Endothelial cell of umbilical vein (primary cell): ENCODE data around the gene SPAG9. TPM values are rescaled to one million over a fixed set of nuclear protein-coding genes. Genes with fewer than 3 reads are reported as not detected.

Experiments used
- BruUV-seq: library from RNA; stranded (reverse); fragments of 400-500 nt; replicated peaks from 2 replicates; lab custom pipeline; 2021; lab: Mats Ljungman, UMichigan
- CTCF ChIA-PET: fragments of 300-600, 350-600 bp; sonication (Branson Sonifier 250); formaldehyde crosslinking; loops from one replicate; lab custom pipeline; 2021; ENCODE audit warnings: antibody characterized with exemption, inconsistent platforms; lab: Charles Lee
- POLR2A ChIA-PET: fragments of 300-600, 350-600 bp; sonication (Branson Sonifier 250); formaldehyde crosslinking; loops from one replicate; lab custom pipeline; 2021; ENCODE audit warnings: antibody characterized with exemption, inconsistent platforms; lab: Charles Lee
- DNase-seq: peaks from one replicate; pipeline ENCODE4 v3.0.0-alpha.2; 2011; ENCODE audit warnings: low read depth, low spot score
- FAIRE-seq: peaks from 2 replicates; lab custom pipeline; 2011; peaks lifted over from hg19 to GRCh38; lab: Jason Lieb, UNC
- H2AFZ ChIP-seq: 2 replicates; pipeline ENCODE4 v1.6.0; 2012; ENCODE audit warnings: low read depth, low read length, control low read depth, inconsistent platforms
- H3K27ac ChIP-seq: 2 replicates; pipeline ENCODE4 v1.5.1; 2011; ENCODE audit warnings: low read depth, mild to moderate bottlenecking, control low read depth, low read length, moderate library complexity; ENCODE audit not compliant: insufficient read depth
- H3K27me3 ChIP-seq, 2 experiments: 2 replicates each; pipeline versions ENCODE4 v1.6.0 to v1.6.1; 2011; ENCODE audit warnings: low read length in 2 of 2, mixed read lengths in 1 of 2; ENCODE audit not compliant: control insufficient read depth in 2 of 2, insufficient read depth in 2 of 2
- H3K36me3 ChIP-seq, 2 experiments: 2 replicates in 1 of 2; 3 replicates in 1 of 2; pipeline ENCODE4 v1.5.1; 2011; ENCODE audit warnings: low read length in 2 of 2, mild to moderate bottlenecking in 1 of 2, moderate library complexity in 1 of 2; ENCODE audit not compliant: control insufficient read depth in 2 of 2, insufficient read depth in 2 of 2; ENCODE audit errors: extremely low read depth in 1 of 2
- H3K4me1 ChIP-seq: 3 replicates; pipeline ENCODE4 v1.5.1; 2011; ENCODE audit warnings: mild to moderate bottlenecking, low read length; ENCODE audit not compliant: control insufficient read depth, insufficient read depth; ENCODE audit errors: extremely low read depth
- H3K4me2 ChIP-seq: 2 replicates; pipeline ENCODE4 v1.6.1; 2011; ENCODE audit warnings: low read length, control low read depth, mixed read lengths; ENCODE audit not compliant: insufficient read depth
- H3K4me3 ChIP-seq, 3 experiments: fragments of 200-600 bp in 1 of 3; sonication (generic), shearing (Covaris generic) in 1 of 3; replicated peaks in 1 of 3; 2 replicates each; pipeline ENCODE4 v1.5.1; 2011 to 2016; ENCODE audit warnings: control low read depth in 3 of 3, low read length in 3 of 3, mild to moderate bottlenecking in 2 of 3, inconsistent platforms in 1 of 3, low read depth in 1 of 3, moderate library complexity in 1 of 3; ENCODE audit not compliant: insufficient read depth in 1 of 3
- H3K79me2 ChIP-seq: 2 replicates; pipeline ENCODE4 v1.6.0; 2012; ENCODE audit warnings: low read length, inconsistent platforms; ENCODE audit not compliant: control insufficient read depth, insufficient read depth
- H3K9ac ChIP-seq: replicated peaks from 2 replicates; pipeline ENCODE3; 2011; ENCODE audit warnings: low read length, control low read depth; ENCODE audit not compliant: insufficient read depth; ENCODE audit errors: extremely low read depth
- H3K9me1 ChIP-seq: replicated peaks from 3 replicates; pipeline ENCODE4 v1.6.0; 2011; ENCODE audit warnings: mild to moderate bottlenecking, low read length; ENCODE audit not compliant: control insufficient read depth, insufficient read depth; ENCODE audit errors: extremely low read depth
- H3K9me3 ChIP-seq: replicated peaks from 2 replicates; pipeline ENCODE4 v1.5.1; 2012; ENCODE audit warnings: low read length, inconsistent platforms; ENCODE audit not compliant: control insufficient read depth, insufficient read depth
- H4K20me1 ChIP-seq: replicated peaks from 2 replicates; pipeline ENCODE3; 2011; ENCODE audit warnings: mild to moderate bottlenecking, low read length; ENCODE audit not compliant: control insufficient read depth, insufficient read depth; ENCODE audit errors: extremely low read depth
- CTCF ChIP-seq, 2 donors: IDR thresholded peaks; 1 replicate in 1 of 2; 2 replicates in 1 of 2; pipeline ENCODE4 v1.5.1; 2011; ENCODE audit warnings: low read length in 2 of 2, mild to moderate bottlenecking in 2 of 2, moderate library complexity in 2 of 2, control low read depth in 1 of 2, inconsistent platforms in 1 of 2, low read depth in 1 of 2; ENCODE audit not compliant: insufficient read depth in 1 of 2; ENCODE audit errors: extremely low read depth in 1 of 2
- EZH2 ChIP-seq: IDR thresholded peaks from 2 replicates; pipeline ENCODE4 v1.6.1; 2012; ENCODE audit warnings: borderline replicate concordance, low read depth, mild to moderate bottlenecking, moderate library complexity, low read length, inconsistent platforms; ENCODE audit not compliant: severe bottlenecking
- FOS ChIP-seq: IDR thresholded peaks from 2 replicates; pipeline ENCODE4 v1.6.1; 2011; ENCODE audit warnings: mild to moderate bottlenecking, low read length, moderate library complexity, borderline replicate concordance; ENCODE audit not compliant: insufficient read depth
- GATA2 ChIP-seq: IDR thresholded peaks from 2 replicates; pipeline ENCODE4 v1.7.0; 2011; ENCODE audit warnings: low read depth, mild to moderate bottlenecking, moderate library complexity, mixed read lengths, low read length; ENCODE audit not compliant: insufficient read length, insufficient read depth
- JUN ChIP-seq: IDR thresholded peaks from 2 replicates; pipeline ENCODE4 v1.6.1; 2011; ENCODE audit warnings: borderline replicate concordance, low read depth; ENCODE audit not compliant: insufficient read length, insufficient read depth
- MAX ChIP-seq: IDR thresholded peaks from 2 replicates; pipeline ENCODE4 v1.6.1; 2011; ENCODE audit not compliant: insufficient read depth, insufficient read length
- MYC ChIP-seq: IDR thresholded peaks from one replicate; pipeline ENCODE4 v1.6.1; 2011; ENCODE audit warnings: mild to moderate bottlenecking, low read depth, low read length
- POLR2A ChIP-seq: IDR thresholded peaks from 2 replicates; pipeline ENCODE4 v1.6.1; 2012; ENCODE audit warnings: low read depth, mild to moderate bottlenecking, control low read depth, low read length
- POLR2AphosphoS5 ChIP-seq: IDR thresholded peaks from 2 replicates; pipeline ENCODE4 v1.6.1; 2012; ENCODE audit warnings: low read depth, mild to moderate bottlenecking, control low read depth, low read length, moderate library complexity; ENCODE audit not compliant: insufficient read depth
- dilution Hi-C: fragments of 300-500 bp; cut with MboI; formaldehyde crosslinking; loops from one replicate; pipeline ENCODE4 v1.15.0; 2019; ENCODE audit warnings: low sequenced_read_pairs; ENCODE audit not compliant: extremely low pct_ligation_motif_present
- intact Hi-C: fragments of 100-400 bp; cut with micrococcal nuclease; formaldehyde crosslinking; loops from one replicate; pipeline ENCODE4 v1.10.0; 2022
- polyA plus RNA-seq, 4 experiments: library from polyadenylated mRNA; depleted of rRNA in 3 of 4; stranded (reverse) in 3 of 4; unstranded in 1 of 4; fragments of >200 nt; gene quantifications; 2 replicates each; pipeline versions ENCODE4 v1.2.1 to v1.2.3, GENCODE V29; 2011 to 2012; ENCODE audit warnings: missing spikeins in 1 of 4
- total RNA-seq: library from RNA; stranded (reverse); gene quantifications from 2 replicates; pipeline ENCODE4 v1.2.3, GENCODE V29; 2021

SPAG9 gene
- total and polyA plus RNA-seq, 2 donors (not counting 3 experiments of a cell fraction or from before 2014, with no cell fraction given) = 16.5 to 75.0 TPM

GRCh38 chr17:51059781-51060180 is 60.9 kb downstream of the SPAG9 start:
- DNase-seq (no peak), FAIRE-seq (no peak)
- peaks cover 23% of the 10 kb centered on the region for H3K79me2 ChIP-seq
- no peak for TF ChIP-seq EZH2
- TF ChIP-seq POLR2A = no peak
- no peak for TF ChIP-seq GATA2
- no peak for TF ChIP-seq FOS
- no peak for TF ChIP-seq MYC
- no peak for TF ChIP-seq MAX
- no peak for TF ChIP-seq JUN
- no peak for TF ChIP-seq POLR2AphosphoS5
- TF ChIP-seq CTCF (IDR thresholded peaks at IDR 0.05; ENCODE audit: extremely low read depth in 1 of 2, insufficient read depth in 1 of 2, low read depth in 1 of 2, low read length in 2 of 2) = no peak
- no peaks in the 10 kb centered on the region for H3K27me3 ChIP-seq
- no peak overlapping the region for H3K4me2 ChIP-seq
- H3K4me3 ChIP-seq = no peak overlapping the region
- H3K4me1 ChIP-seq = peaks cover 26% of the 10 kb centered on the region
- H3K9me3 ChIP-seq = no peaks in the 10 kb centered on the region
- H4K20me1 ChIP-seq = no peaks in the 10 kb centered on the region
- no peaks in the 10 kb centered on the region for H3K36me3 ChIP-seq
- dilution Hi-C loops = no loop called here
- no peaks in the 10 kb centered on the region for H3K9me1 ChIP-seq
- H2AFZ ChIP-seq = no peak overlapping the region
- intact Hi-C loops = loop anchor here (5.0 kb wide), 1 partner anchor 58 kb away; no protein-coding TSS in a partner anchor
- H3K27ac ChIP-seq = no peak overlapping the region
- BruUV-seq = no TSS peak
- no peak overlapping the region for H3K9ac ChIP-seq
- ChIA-PET CTCF (interaction anchor here (0.6 to 5.5 kb wide), 7 partner anchors 9 to 399 kb away, joined by 3 to 34 read pairs (median 4); partner anchors contain the start of gene NME1), POLR2A (no interaction called here)
